MM.1S (cell line): ENCODE data around the gene MPND.
"Not testable (repeated sequence)": the region's sequence is repeated elsewhere in the genome, so short reads cannot be mapped to it uniquely, and the experiment has no call there.

Experiments used
- DNase-seq: peaks from one replicate; pipeline ENCODE4 v3.0.0-alpha.2; 2015
- H2AFZ ChIP-seq: fragments of 300-600 bp; sonication (generic); 2 replicates; pipeline ENCODE4 v1.6.0; 2016; ENCODE audit warnings: antibody characterized with exemption, low read length
- H3F3A ChIP-seq: fragments of 300-600 bp; sonication (generic); 2 replicates; pipeline ENCODE4 v1.6.1; 2016; ENCODE audit warnings: mild to moderate bottlenecking, antibody characterized with exemption, low read length, moderate library complexity, mixed read lengths; ENCODE audit not compliant: insufficient read depth
- H3K27ac ChIP-seq: fragments of 300-600 bp; sonication (generic); 2 replicates; pipeline ENCODE4 v1.5.1; 2016; ENCODE audit warnings: mild to moderate bottlenecking, low read length
- H3K27me3 ChIP-seq: fragments of 300-600 bp; sonication (generic); replicated peaks from 2 replicates; pipeline ENCODE4 v1.6.0; 2016; ENCODE audit warnings: low read length; ENCODE audit not compliant: insufficient read depth
- H3K36me3 ChIP-seq: fragments of 300-600 bp; sonication (generic); replicated peaks from 2 replicates; pipeline ENCODE4 v1.6.1; 2016; ENCODE audit warnings: mild to moderate bottlenecking, low read length, mixed read lengths; ENCODE audit not compliant: insufficient read depth
- H3K4me1 ChIP-seq: fragments of 300-600 bp; sonication (generic); 2 replicates; pipeline ENCODE4 v1.6.1; 2016; ENCODE audit warnings: low read length, mixed read lengths
- H3K4me2 ChIP-seq: fragments of 300-600 bp; sonication (generic); 2 replicates; pipeline ENCODE4 v1.6.0; 2016; ENCODE audit warnings: low read depth, low read length
- H3K4me3 ChIP-seq: fragments of 300-600 bp; sonication (generic); 2 replicates; pipeline ENCODE4 v1.5.1; 2016; ENCODE audit warnings: low read length, mixed read lengths
- H3K79me2 ChIP-seq: fragments of 300-600 bp; sonication (generic); 2 replicates; pipeline ENCODE4 v1.6.1; 2016; ENCODE audit warnings: mixed run types, low read length, mixed read lengths
- H3K9ac ChIP-seq: fragments of 300-600 bp; sonication (generic); 2 replicates; pipeline ENCODE4 v1.6.1; 2016; ENCODE audit warnings: low read length, mixed read lengths
- H3K9me2 ChIP-seq: fragments of 300-600 bp; sonication (generic); replicated peaks from 2 replicates; pipeline ENCODE4 v1.6.1; 2016; ENCODE audit warnings: mild to moderate bottlenecking, low read length, mixed read lengths; ENCODE audit not compliant: insufficient read depth
- H3K9me3 ChIP-seq: fragments of 300-600 bp; sonication (generic); replicated peaks from 2 replicates; pipeline ENCODE4 v1.6.1; 2016; ENCODE audit warnings: mild to moderate bottlenecking, low read length, mixed read lengths; ENCODE audit not compliant: insufficient read depth
- H4K20me1 ChIP-seq: fragments of 300-600 bp; sonication (generic); 2 replicates; pipeline ENCODE4 v1.6.1; 2016; ENCODE audit warnings: mild to moderate bottlenecking, low read length, moderate library complexity, mixed read lengths; ENCODE audit not compliant: insufficient read depth
- EZH2 ChIP-seq: fragments of 300-600 bp; sonication (generic); optimal IDR thresholded peaks from 2 replicates; pipeline ENCODE3; 2017; ENCODE audit warnings: low read depth, mild to moderate bottlenecking, antibody characterized with exemption, low read length, mixed read lengths
- EZH2phosphoT487 ChIP-seq: fragments of 300-600 bp; sonication (generic); IDR thresholded peaks from 2 replicates; pipeline ENCODE4 v1.6.1; 2018; ENCODE audit warnings: antibody characterized with exemption, low read length
- TF ChIP-seq, protein P1 (sequence below): fragments of 300-600 bp; sonication (generic); IDR thresholded peaks from 2 replicates; pipeline ENCODE4 v1.5.1; 2016; ENCODE audit warnings: antibody characterized with exemption, low read length, mixed read lengths

The MPND gene

DNA sequence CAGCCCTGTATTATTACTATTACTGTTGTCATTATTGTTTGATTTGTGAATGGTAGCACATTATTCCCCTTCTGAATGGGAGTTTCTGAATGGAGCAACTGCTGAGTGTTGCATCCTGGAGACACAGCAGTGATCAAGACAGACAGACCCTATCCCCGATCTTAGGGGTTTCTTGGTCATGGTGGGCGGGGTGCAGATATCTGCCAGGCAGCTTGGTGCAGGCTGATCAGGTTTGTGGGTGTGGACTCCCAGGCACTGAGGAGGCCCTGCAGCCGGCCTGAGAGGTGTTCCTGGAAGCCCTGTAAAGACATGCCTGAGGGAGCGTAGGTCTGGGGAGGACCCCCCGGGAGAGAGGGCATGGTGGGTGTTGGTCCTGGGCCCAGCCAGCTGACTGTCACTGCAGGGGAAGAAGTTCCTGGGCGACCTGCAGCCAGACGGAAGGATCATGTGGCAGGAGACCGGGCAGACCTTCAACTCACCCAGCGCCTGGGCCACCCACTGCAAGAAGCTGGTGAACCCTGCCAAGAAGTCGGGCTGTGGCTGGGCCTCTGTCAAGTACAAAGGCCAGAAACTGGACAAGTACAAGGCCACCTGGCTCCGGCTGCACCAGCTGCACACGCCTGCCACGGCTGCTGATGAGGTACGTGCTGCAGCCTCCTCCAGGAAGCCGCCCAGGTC lies 2.1 kb downstream of the MPND start:
- no peak overlapping the region for H3K27ac ChIP-seq

DNA sequence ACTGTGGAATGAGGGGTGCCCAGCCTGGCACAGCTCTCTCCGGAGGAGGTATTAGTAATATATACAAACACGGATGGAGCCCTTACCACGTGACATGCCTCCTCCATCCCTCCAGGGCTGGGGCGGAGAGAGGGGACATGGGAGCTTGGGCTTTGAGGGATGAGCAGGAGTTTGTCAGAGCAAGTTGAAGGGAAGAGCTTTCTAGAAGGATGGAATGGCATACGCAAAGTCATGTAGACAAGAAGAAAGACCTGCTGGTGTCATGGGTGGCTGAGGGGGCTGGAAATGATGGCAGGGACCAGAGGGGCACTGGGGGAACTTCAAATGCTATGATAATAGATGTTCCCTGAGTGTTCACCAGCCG lies 2.6 kb downstream of the MPND start:
- Histone ChIP-seq H3K4me1 (peaks cover 6% of the 10 kb centered on the region; the same call in 1 of the 2 replicates), H3K9me3 (no peaks in the 10 kb centered on the region), H4K20me1 (no peaks in the 10 kb centered on the region), H3F3A (peaks cover 3% of the 10 kb centered on the region; the same call in 1 of the 2 replicates), H3K4me2 (no peak overlapping the region), H3K27me3 (no peaks in the 10 kb centered on the region), H3K9me2 (no peaks in the 10 kb centered on the region), H2AFZ (no peak overlapping the region), H3K36me3 (no peaks in the 10 kb centered on the region), H3K27ac (no peak overlapping the region), H3K79me2 (peaks cover 6% of the 10 kb centered on the region), H3K9ac (no peak overlapping the region), H3K4me3 (no peak overlapping the region)
- TF ChIP-seq EZH2, result no peak
- TF ChIP-seq EZH2phosphoT487, result no peak
- TF ChIP-seq, protein P1, sequence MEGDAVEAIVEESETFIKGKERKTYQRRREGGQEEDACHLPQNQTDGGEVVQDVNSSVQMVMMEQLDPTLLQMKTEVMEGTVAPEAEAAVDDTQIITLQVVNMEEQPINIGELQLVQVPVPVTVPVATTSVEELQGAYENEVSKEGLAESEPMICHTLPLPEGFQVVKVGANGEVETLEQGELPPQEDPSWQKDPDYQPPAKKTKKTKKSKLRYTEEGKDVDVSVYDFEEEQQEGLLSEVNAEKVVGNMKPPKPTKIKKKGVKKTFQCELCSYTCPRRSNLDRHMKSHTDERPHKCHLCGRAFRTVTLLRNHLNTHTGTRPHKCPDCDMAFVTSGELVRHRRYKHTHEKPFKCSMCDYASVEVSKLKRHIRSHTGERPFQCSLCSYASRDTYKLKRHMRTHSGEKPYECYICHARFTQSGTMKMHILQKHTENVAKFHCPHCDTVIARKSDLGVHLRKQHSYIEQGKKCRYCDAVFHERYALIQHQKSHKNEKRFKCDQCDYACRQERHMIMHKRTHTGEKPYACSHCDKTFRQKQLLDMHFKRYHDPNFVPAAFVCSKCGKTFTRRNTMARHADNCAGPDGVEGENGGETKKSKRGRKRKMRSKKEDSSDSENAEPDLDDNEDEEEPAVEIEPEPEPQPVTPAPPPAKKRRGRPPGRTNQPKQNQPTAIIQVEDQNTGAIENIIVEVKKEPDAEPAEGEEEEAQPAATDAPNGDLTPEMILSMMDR, result no peak
- DNase-seq, result no peak

More for the DNA sequence above, 2.1 kb downstream of the MPND start:
- Histone ChIP-seq H3K79me2 (peaks cover 6% of the 10 kb centered on the region), H3K4me3 (no peak overlapping the region), H3F3A (peaks cover 3% of the 10 kb centered on the region; the same call in 1 of the 2 replicates), H3K4me2 (no peak overlapping the region), H3K4me1 (peaks cover 6% of the 10 kb centered on the region; the same call in 1 of the 2 replicates), H3K9me3 (no peaks in the 10 kb centered on the region), H2AFZ (no peak overlapping the region), H3K9me2 (no peaks in the 10 kb centered on the region), H3K9ac (no peak overlapping the region), H3K36me3 (no peaks in the 10 kb centered on the region), H3K27me3 (no peaks in the 10 kb centered on the region), H4K20me1 (no peaks in the 10 kb centered on the region)
- TF ChIP-seq, protein P1, result no peak
- peak; percentile 2 for DNase-seq

DNA sequence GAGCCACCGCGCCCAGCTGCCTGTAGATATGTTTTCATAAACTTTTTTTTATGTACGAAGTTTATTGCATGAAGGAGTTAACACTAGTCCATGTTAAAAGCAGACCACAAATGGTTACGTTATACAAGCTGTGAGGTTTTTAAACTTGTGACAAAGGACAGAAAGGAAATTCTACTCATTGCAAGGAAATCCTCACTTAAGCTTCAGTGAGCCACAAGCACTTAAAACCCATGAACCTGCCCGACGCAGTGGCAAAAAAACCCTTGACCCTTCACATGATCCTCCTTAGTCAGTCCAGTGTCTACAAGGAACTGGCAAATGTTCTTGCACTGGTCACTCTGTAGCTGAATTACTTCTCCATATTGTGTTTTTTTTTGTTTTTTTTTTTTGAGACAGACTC lies 4.2 kb downstream of the MPND start:
- no peak overlapping the region for H3K4me2 ChIP-seq
- H2AFZ ChIP-seq, result no peak overlapping the region
- H3K4me3 ChIP-seq, result no peak overlapping the region
- peaks cover 6% of the 10 kb centered on the region for H3K79me2 ChIP-seq
- no peaks in the 10 kb centered on the region for H3K9me2 ChIP-seq
- no peak overlapping the region for H3K27ac ChIP-seq
- H3F3A ChIP-seq, result peaks cover 3% of the 10 kb centered on the region; the same call in 1 of the 2 replicates
- peaks cover 6% of the 10 kb centered on the region; the same call in 1 of the 2 replicates for H3K4me1 ChIP-seq
- DNase-seq, result no peak
- no peaks in the 10 kb centered on the region for H3K9me3 ChIP-seq
- H4K20me1 ChIP-seq, result no peaks in the 10 kb centered on the region
- no peaks in the 10 kb centered on the region for H3K36me3 ChIP-seq
- H3K9ac ChIP-seq, result no peak overlapping the region
- TF ChIP-seq, protein P1, result no peak
- TF ChIP-seq EZH2phosphoT487 (no peak), EZH2 (no peak)
- H3K27me3 ChIP-seq, result no peaks in the 10 kb centered on the region

DNA sequence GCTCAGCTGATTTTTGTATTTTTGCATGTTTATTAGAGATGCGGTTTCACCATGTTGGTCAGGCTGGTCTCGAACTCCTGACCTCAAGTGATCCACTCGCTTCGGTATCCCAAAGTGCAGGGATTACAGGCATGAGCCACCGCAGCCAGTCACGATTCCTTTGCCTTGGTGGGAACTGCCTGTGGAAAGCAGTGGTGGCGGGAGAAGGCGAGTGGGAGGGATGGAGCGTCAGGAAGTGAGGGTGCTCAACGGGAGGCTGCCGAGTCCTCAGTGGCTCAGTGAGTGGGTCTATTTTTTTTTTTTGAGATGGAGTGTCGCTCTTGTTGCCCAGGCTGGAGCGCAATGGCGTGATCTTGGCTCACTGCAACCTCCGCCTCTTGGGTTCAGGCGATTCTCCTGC lies 5.9 kb downstream of the MPND start:
- DNase-seq, H3K27ac ChIP-seq, H2AFZ ChIP-seq, H3K9me3 ChIP-seq, H3K4me1 ChIP-seq, H3F3A ChIP-seq, H4K20me1 ChIP-seq, H3K27me3 ChIP-seq, H3K36me3 ChIP-seq, H3K4me2 ChIP-seq, H3K9me2 ChIP-seq, H3K4me3 ChIP-seq, H3K9ac ChIP-seq, H3K79me2 ChIP-seq: not testable (repeated sequence)
